Glomerular visceral epithelial cell (primary cell): ENCODE measurements around the gene KIAA1328.
"Not testable (repeated sequence)": the region's sequence is repeated elsewhere in the genome, so short reads cannot be mapped to it uniquely, and the experiment has no call there.

Experiments used
- DNase-seq: peaks from one replicate; pipeline ENCODE4 v3.0.0-alpha.2; 2016; ENCODE audit errors: extremely low spot score

KIAA1328 gene

DNA sequence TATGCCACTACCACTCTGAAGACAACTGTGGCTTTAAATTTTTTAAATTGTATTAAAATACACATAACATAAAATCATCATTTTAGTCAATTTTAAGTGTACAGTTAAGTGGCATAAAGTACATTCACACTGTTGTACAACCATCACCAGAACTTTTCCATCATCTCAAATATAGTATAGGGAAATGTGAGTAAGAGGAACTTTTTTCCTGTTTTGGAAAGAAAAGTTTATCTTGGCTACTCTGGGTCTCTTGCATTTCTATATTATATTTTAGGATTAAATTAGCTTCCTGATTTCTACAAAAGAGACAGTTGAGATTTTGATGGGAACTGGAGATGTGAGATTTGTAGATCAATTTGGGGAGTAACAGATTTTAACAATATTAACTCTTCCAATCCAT is 3.4 kb upstream of the KIAA1328 start:
- no peak for DNase-seq

- no peak for DNase-seq
Measured at GRCh38 chr18:36826556-36826955, 2.4 kb upstream of the KIAA1328 start.

DNA sequence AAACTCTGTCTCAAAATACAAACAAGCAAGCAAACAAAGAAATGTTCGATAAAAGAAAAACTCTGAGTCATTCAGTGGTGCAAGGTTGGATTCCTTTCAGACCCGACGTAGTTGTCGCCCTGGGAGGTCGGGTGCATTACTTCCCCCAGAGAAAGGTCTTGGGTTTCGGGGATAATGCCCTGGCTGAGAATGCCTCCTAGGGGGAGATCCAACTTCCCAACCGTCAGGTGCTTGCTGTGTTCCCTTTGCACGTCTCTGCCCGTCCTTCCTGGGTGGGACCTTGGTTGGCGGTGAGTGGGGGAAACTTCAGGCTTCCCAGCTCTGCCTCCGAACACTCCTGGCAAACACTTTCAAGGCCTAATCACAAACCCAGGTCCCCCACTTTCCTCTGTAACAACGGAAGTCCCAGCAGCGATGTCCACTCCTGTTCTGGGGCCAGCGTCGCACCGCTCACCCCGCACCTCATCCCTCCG is 734 bp upstream of the KIAA1328 start:
- peak; percentile 65 for DNase-seq

- DNase-seq = peak; percentile 9
Measured at GRCh38 chr18:36829362-36830157, 633 bp downstream of the KIAA1328 start.

DNA sequence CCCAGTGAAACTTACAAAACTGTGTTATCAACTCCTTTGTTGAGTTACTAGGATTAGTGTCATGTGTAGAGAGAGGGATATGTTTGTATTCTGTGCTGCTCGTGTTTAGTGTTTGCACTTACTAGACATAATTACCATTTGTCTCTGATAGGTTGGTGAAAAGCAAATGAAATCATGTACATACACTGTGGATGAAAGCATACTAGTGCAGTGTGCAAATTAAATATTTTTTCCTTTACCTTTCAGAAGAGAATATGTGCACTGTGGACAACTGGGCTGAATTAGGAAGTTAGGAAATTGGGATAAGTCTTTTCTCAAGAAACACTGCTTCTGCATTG is 1.2 kb downstream of the KIAA1328 start:
- no peak for DNase-seq

GRCh38 chr18:36831139-36831538 is 2.2 kb downstream of the KIAA1328 start:
- DNase-seq = no peak

DNA sequence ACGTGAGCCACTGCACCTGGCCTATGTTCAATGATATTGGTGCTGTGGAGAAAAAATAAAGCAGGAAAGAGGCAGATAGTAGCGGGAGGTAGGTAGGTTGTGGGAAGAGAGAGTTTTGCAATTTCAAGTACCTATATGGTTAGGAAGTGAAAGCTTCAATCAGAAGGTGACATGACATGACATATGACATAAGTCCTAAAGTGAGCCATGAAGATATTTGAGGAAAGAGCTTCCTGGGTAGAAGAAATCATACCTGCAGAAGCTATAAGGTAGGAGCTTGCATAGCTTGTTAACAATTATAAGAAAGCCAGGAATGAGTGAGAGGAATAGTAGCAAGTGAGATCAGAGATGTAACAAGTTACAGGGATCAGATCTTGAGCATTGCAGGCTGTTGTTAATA is 4.2 kb downstream of the KIAA1328 start:
- no peak for DNase-seq

- DNase-seq = no peak
Measured at GRCh38 chr18:36835927-36836326, 7.0 kb downstream of the KIAA1328 start.

DNA sequence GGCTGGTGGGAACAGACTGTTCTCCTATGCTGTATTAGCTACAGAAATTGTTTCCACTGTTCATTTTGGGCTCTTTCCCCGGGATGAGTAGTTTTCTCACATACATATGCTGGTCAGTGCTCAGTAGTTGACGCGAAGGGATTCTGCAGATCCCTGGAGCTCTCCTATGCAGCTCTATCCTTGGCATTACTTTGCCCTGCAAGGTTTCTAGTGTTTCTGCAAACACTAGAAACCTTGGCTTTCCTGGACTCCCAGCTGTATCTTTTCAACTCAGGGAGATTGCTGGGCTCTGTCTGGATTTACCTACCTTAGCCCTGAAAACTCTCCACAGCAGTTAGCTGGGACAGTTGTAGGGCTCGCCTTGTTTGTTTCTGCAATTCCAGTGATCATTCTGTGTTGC is 10.9 kb downstream of the KIAA1328 start:
- DNase-seq = no peak

GRCh38 chr18:36843199-36843598 is 14.3 kb downstream of the KIAA1328 start:
- DNase-seq = no peak

GRCh38 chr18:36843784-36844183 is 14.9 kb downstream of the KIAA1328 start:
- DNase-seq = no peak

- no peak for DNase-seq
Measured at GRCh38 chr18:36848609-36849008, 19.7 kb downstream of the KIAA1328 start.

DNA sequence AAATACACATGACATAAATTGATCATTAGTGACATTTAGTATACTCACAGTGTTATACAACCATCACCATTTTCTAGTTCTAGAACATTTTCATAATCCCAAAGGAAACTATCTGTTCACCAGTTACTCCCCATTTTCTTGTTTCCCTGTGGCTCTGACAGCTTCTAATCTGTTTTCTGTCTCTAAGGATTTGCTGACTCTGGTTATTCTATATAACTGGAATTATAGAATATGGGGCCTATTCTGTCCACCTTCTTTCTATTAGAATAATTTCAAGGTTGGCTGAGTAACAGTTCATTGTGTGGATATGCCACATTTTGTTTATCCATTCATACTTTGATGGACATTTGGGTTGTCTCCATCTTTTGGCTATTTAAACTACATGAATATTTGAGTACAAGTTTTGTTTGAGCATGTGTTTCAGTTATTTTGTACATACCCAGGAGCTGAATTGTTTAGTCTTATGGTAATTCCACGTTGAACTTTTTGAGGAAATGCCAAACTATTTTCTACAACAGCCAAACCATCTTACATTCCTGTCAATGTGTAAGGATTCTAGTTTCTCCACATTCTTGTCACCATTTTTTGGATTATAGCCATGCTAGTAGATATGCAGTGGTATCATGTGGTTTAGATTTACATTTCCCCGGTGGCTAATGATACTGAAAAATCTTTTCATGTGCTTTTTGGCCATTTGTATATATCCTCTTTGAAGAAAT is 20.5 kb downstream of the KIAA1328 start:
- no peak for DNase-seq

- DNase-seq = peak; percentile 71
Measured at GRCh38 chr18:36850527-36851201, 21.7 kb downstream of the KIAA1328 start.

DNA sequence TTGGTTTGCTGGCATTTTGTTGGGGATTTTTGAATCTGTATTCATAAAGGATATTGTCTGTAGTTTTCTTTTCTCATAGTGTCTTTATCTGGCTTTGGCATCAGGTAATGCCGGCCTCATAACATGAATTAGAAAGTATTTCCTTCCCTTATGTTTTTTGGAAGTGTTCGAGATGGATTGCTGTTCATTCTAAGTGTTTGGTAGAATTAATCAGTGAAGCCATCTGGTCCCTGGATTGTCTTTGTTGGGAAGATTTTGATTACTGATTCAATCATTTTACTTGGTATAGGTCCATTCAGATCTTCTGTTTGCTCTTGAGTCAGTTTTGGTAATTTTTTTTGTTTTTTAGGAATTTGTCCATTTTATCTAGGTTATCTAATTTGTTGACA is 22.3 kb downstream of the KIAA1328 start:
- no peak for DNase-seq

GRCh38 chr18:36856815-36857214 is 27.9 kb downstream of the KIAA1328 start:
- no peak for DNase-seq

DNA sequence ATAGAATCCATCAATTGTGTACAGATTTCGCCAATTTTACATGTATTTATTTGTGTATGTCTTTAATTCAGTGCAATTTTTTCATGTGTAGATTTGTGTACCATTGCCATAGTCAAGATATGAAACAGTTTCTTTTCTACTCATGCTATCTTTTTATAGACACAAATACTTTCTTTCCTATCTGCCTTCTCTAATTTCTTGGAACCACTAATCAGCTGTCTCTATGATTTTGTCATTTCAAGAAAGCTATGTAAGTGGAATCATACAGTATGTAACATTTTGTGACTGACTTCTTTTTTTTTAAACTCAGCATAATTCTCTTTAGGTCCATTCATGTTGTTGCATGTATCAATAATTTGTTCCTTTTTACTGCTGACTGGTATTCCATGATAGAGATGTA is 33.3 kb downstream of the KIAA1328 start:
- no peak for DNase-seq

DNA sequence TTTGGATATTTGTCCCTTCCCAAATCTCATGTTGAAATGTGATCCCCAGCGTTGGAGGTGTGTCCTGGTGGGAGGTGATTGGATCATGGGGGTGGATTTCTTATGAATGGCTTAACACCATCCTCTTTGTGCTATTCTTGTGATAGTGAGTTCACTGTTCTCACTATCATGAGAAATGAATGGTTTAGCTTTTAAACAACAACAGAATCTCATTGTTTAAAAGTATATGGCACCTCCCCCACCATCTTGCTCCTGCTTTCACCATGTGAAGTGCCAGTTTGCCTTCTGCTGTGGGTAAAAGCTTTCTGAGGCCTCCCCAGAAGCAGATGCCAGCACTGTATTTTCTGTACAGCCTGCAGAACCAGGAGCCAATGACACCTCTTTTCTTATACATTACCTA is 38.1 kb downstream of the KIAA1328 start:
- no peak for DNase-seq

- no peak for DNase-seq
Measured at GRCh38 chr18:36871801-36872200, 42.9 kb downstream of the KIAA1328 start.

- DNase-seq = peak; percentile 30
Measured at GRCh38 chr18:36872329-36872728, 43.4 kb downstream of the KIAA1328 start.

DNA sequence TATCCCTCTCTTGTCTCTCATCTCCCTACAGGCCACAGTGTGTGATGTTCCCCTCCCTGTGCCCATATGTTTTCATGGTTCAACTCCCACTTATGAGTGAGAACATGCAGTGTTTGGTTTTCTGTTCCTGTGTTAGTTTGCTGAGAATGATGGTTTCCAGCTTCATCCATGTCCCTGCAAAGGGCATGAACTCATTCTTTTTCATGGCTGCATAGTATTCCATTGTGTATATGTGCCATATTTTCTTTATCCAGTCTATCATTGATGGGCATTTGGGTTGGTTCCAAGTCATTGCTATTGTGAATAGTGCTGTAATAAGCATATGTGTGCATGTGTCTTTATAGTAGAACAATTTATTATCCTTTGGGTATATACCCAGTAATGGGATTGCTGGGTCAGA is 44.9 kb downstream of the KIAA1328 start:
- not testable (repeated sequence) for DNase-seq

GRCh38 chr18:36879796-36880195 is 50.9 kb downstream of the KIAA1328 start:
- not testable (repeated sequence) for DNase-seq

GRCh38 chr18:36885981-36886380 is 57.1 kb downstream of the KIAA1328 start:
- DNase-seq = no peak
